IMR-90 (cell line): ENCODE results near the gene HYAL3. TPM values are rescaled to one million over a fixed set of nuclear protein-coding genes. Genes with fewer than 3 reads are reported as not detected.

ENCODE experiments used
- ATAC-seq: fragments of 200-7000 bp; cut with Tn5 transposase; 2 replicates; pipeline ENCODE4 v1.9.1; 2020; ENCODE audit warnings: low read depth, mild to moderate bottlenecking, moderate library complexity
- BruUV-seq: library from RNA; stranded (reverse); fragments of 400-500 nt; replicated peaks from 2 replicates; lab custom pipeline; 2021; lab: Mats Ljungman, UMichigan
- CTCF ChIA-PET: fragments of 300-600 bp; formaldehyde crosslinking; extraction: SDS; loops from one replicate; lab custom pipeline; 2021; ENCODE audit warnings: antibody characterized with exemption; lab: Yijun Ruan, JAX
- POLR2A ChIA-PET: fragments of 300-600 bp; sonication (Branson Sonifier 250); formaldehyde crosslinking; loops from one replicate; lab custom pipeline; 2022; ENCODE audit warnings: antibody characterized with exemption; ENCODE audit not compliant: unreplicated experiment; lab: Charles Lee
- DNase-seq: peaks from one replicate; pipeline ENCODE4 v3.0.0; 2013
- H2AFZ ChIP-seq: replicated peaks from 2 replicates; pipeline ENCODE3; 2013; ENCODE audit warnings: low read length, mild to moderate bottlenecking; ENCODE audit not compliant: poor library complexity
- H2AK5ac ChIP-seq: 2 replicates; pipeline ENCODE4 v1.6.1; 2013; ENCODE audit warnings: low read depth, low read length, inconsistent platforms
- H2AK9ac ChIP-seq: replicated peaks from 2 replicates; pipeline ENCODE3; 2013; ENCODE audit warnings: mild to moderate bottlenecking, low read depth, low read length, moderate library complexity; ENCODE audit not compliant: poor library complexity
- H2BK120ac ChIP-seq: 2 replicates; pipeline ENCODE4 v1.6.1; 2013; ENCODE audit warnings: low read depth, low read length, inconsistent platforms
- H2BK15ac ChIP-seq: 3 replicates; pipeline ENCODE4 v1.6.1; 2013; ENCODE audit warnings: low read depth, low read length, inconsistent platforms
- H2BK20ac ChIP-seq: 2 replicates; pipeline ENCODE4 v1.6.1; 2013; ENCODE audit warnings: low read depth, mild to moderate bottlenecking, inconsistent platforms, low read length, moderate library complexity
- H2BK5ac ChIP-seq: 2 replicates; pipeline ENCODE4 v1.6.1; 2013; ENCODE audit warnings: mild to moderate bottlenecking, low read depth, low read length, inconsistent platforms; ENCODE audit not compliant: poor library complexity, severe bottlenecking
- H3K14ac ChIP-seq: replicated peaks from 2 replicates; pipeline ENCODE4 v1.6.1; 2013; ENCODE audit warnings: low read depth, low read length, inconsistent platforms
- H3K18ac ChIP-seq: 2 replicates; pipeline ENCODE4 v1.6.1; 2013; ENCODE audit warnings: low read depth, low read length, control low read depth
- H3K23ac ChIP-seq: 2 replicates; pipeline ENCODE4 v1.6.1; 2013; ENCODE audit warnings: low read depth, low read length, inconsistent platforms
- H3K27ac ChIP-seq: 2 replicates; pipeline ENCODE4 v1.5.1; 2013; ENCODE audit warnings: mild to moderate bottlenecking, control low read depth, low read length; ENCODE audit not compliant: insufficient read depth
- H3K27me3 ChIP-seq: 2 replicates; pipeline ENCODE4 v1.6.1; 2013; ENCODE audit warnings: low read length; ENCODE audit not compliant: control insufficient read depth, insufficient read depth
- H3K36me3 ChIP-seq: 2 replicates; pipeline ENCODE4 v1.6.1; 2013; ENCODE audit warnings: low read length, mixed read lengths; ENCODE audit not compliant: control insufficient read depth, insufficient read depth
- H3K4ac ChIP-seq: 2 replicates; pipeline ENCODE4 v1.6.1; 2013; ENCODE audit warnings: low read depth, low read length, inconsistent platforms
- H3K4me1 ChIP-seq: 2 replicates; pipeline ENCODE4 v1.6.1; 2013; ENCODE audit warnings: low read length, mixed read lengths; ENCODE audit not compliant: control insufficient read depth, insufficient read depth
- H3K4me2 ChIP-seq: 2 replicates; pipeline ENCODE4 v1.6.1; 2013; ENCODE audit warnings: low read depth, mild to moderate bottlenecking, control low read depth, low read length, moderate library complexity
- H3K4me3 ChIP-seq: 2 replicates; pipeline ENCODE4 v1.5.1; 2013; ENCODE audit warnings: low read depth, mild to moderate bottlenecking, control low read depth, low read length, moderate library complexity; ENCODE audit not compliant: insufficient read depth
- H3K56ac ChIP-seq: 2 replicates; pipeline ENCODE4 v1.6.1; 2013; ENCODE audit warnings: low read length, inconsistent platforms; ENCODE audit not compliant: insufficient read depth; ENCODE audit errors: extremely low read depth
- H3K79me1 ChIP-seq, 2 experiments: 2 replicates each; pipeline ENCODE4 v1.6.1; 2013; ENCODE audit warnings: low read length in 2 of 2, inconsistent platforms in 1 of 2, low read depth in 1 of 2
- H3K9ac ChIP-seq: 2 replicates; pipeline ENCODE4 v1.6.1; 2013; ENCODE audit warnings: low read depth, low read length, control low read depth
- H3K9me1 ChIP-seq: 2 replicates; pipeline ENCODE4 v1.6.1; 2013; ENCODE audit warnings: low read length, inconsistent platforms; ENCODE audit not compliant: insufficient read depth
- H3K9me3 ChIP-seq: 2 replicates; pipeline ENCODE4 v1.6.1; 2013; ENCODE audit warnings: low read length; ENCODE audit not compliant: control insufficient read depth, insufficient read depth
- H4K20me1 ChIP-seq: 2 replicates; pipeline ENCODE4 v1.6.1; 2013; ENCODE audit warnings: low read length, inconsistent platforms; ENCODE audit not compliant: insufficient read depth
- H4K5ac ChIP-seq: 2 replicates; pipeline ENCODE4 v1.6.1; 2013; ENCODE audit warnings: mild to moderate bottlenecking, low read depth, low read length, control low read depth
- H4K8ac ChIP-seq, 2 experiments: 2 replicates each; pipeline ENCODE4 v1.6.1; 2013; ENCODE audit warnings: low read depth in 2 of 2, low read length in 2 of 2, control low read depth in 1 of 2, inconsistent platforms in 1 of 2
- H4K91ac ChIP-seq: 2 replicates; pipeline ENCODE4 v1.6.1; 2013; ENCODE audit warnings: low read depth, low read length, inconsistent platforms; ENCODE audit not compliant: insufficient read depth
- CEBPB ChIP-seq: IDR thresholded peaks from 2 replicates; pipeline ENCODE4 v1.6.1; 2012; ENCODE audit warnings: low read depth, low read length, improper control_type of control experiment
- CHD1 ChIP-seq: IDR thresholded peaks from 2 replicates; pipeline ENCODE4 v1.6.1; 2012; ENCODE audit warnings: low read depth, low read length, improper control_type of control experiment
- FOS ChIP-seq: fragments of 150-350 bp; IDR thresholded peaks from 2 replicates; pipeline ENCODE4 v1.6.1; 2016; ENCODE audit warnings: low read depth, low read length
- MAFK ChIP-seq: IDR thresholded peaks from 2 replicates; pipeline ENCODE4 v1.6.1; 2012; ENCODE audit warnings: low read depth, low read length, improper control_type of control experiment
- MAZ ChIP-seq: IDR thresholded peaks from 2 replicates; pipeline ENCODE4 v1.6.1; 2012; ENCODE audit warnings: low read depth, mild to moderate bottlenecking, low read length, improper control_type of control experiment, moderate library complexity, borderline replicate concordance
- MXI1 ChIP-seq: IDR thresholded peaks from 2 replicates; pipeline ENCODE4 v1.6.1; 2012; ENCODE audit warnings: low read depth, mild to moderate bottlenecking, low read length, moderate library complexity, borderline replicate concordance
- NFE2L2 ChIP-seq: fragments of 150-350 bp; IDR thresholded peaks from 2 replicates; pipeline ENCODE4 v1.6.1; 2016; ENCODE audit warnings: low read depth, mild to moderate bottlenecking, low read length
- RAD21 ChIP-seq: IDR thresholded peaks from 2 replicates; pipeline ENCODE4 v1.6.1; 2012; ENCODE audit warnings: low read length, improper control_type of control experiment
- RCOR1 ChIP-seq: IDR thresholded peaks from 2 replicates; pipeline ENCODE4 v1.6.1; 2012; ENCODE audit warnings: mild to moderate bottlenecking, low read length, improper control_type of control experiment; ENCODE audit not compliant: insufficient replicate concordance
- RFX5 ChIP-seq: IDR thresholded peaks from 2 replicates; pipeline ENCODE4 v1.8.0; 2012; ENCODE audit warnings: low read depth, mild to moderate bottlenecking, low read length, moderate library complexity
- WGBS, 2 experiments: methylation state at CpG; one replicate each; pipeline versions ENCODE4 v1.1.5 to v1.1.7; 2013; ENCODE audit warnings: missing lambda C conversion rate in 2 of 2; ENCODE audit not compliant: insufficient read length in 1 of 2; ENCODE audit errors: extremely low coverage in 2 of 2; 5-methylcytosine and 5-hydroxymethylcytosine counted together
- dilution Hi-C: fragments of 300-500 bp; cut with HindIII; formaldehyde crosslinking; loops from one replicate; pipeline ENCODE4 v1.14.3; 2018; ENCODE audit warnings: low sequenced_read_pairs; ENCODE audit not compliant: unreplicated experiment
- in situ Hi-C: fragments of 300-500 bp; cut with MboI; formaldehyde crosslinking; loops from 3 replicates; pipeline ENCODE4 v1.14.3; 2019; ENCODE audit warnings: low sequenced_read_pairs, inconsistent platforms, mixed read lengths
- intact Hi-C: fragments of 100-400 bp; cut with micrococcal nuclease; formaldehyde crosslinking; loops from 2 replicates; pipeline ENCODE4 v1.10.0; 2022
- polyA plus RNA-seq, 3 experiments: library from polyadenylated mRNA; depleted of rRNA; stranded (reverse); fragments of >200 nt; gene quantifications; 2 replicates each; pipeline ENCODE4 v1.2.3, GENCODE V29; 2012; ENCODE audit warnings: low replicate concordance in 1 of 3
- total RNA-seq: library from RNA; depleted of rRNA; stranded (reverse); fragments of >200 nt; gene quantifications from 2 replicates; pipeline ENCODE4 v1.2.3, GENCODE V29; 2012
- TF ChIP-seq, protein P1 (sequence below): fragments of 150-350 bp; IDR thresholded peaks from 2 replicates; pipeline ENCODE4 v1.6.1; 2017; ENCODE audit warnings: mild to moderate bottlenecking, antibody characterized with exemption, low read length, low read depth
- TF ChIP-seq, protein P2 (sequence below): fragments of 150-350 bp; IDR thresholded peaks from 2 replicates; pipeline ENCODE4 v1.6.1; 2016; ENCODE audit warnings: low read depth, mild to moderate bottlenecking, low read length, moderate library complexity, borderline replicate concordance
- TF ChIP-seq, protein P3 (sequence below): conservative IDR thresholded peaks from 2 replicates; pipeline ENCODE4 v1.5.1; 2012; ENCODE audit warnings: mild to moderate bottlenecking, low read depth, low read length, improper control_type of control experiment

Gene HYAL3
- total and polyA plus RNA-seq, 2 of the 4 experiments (the other 2 are of a cell fraction): 2.7 to 5.7 TPM

DNA sequence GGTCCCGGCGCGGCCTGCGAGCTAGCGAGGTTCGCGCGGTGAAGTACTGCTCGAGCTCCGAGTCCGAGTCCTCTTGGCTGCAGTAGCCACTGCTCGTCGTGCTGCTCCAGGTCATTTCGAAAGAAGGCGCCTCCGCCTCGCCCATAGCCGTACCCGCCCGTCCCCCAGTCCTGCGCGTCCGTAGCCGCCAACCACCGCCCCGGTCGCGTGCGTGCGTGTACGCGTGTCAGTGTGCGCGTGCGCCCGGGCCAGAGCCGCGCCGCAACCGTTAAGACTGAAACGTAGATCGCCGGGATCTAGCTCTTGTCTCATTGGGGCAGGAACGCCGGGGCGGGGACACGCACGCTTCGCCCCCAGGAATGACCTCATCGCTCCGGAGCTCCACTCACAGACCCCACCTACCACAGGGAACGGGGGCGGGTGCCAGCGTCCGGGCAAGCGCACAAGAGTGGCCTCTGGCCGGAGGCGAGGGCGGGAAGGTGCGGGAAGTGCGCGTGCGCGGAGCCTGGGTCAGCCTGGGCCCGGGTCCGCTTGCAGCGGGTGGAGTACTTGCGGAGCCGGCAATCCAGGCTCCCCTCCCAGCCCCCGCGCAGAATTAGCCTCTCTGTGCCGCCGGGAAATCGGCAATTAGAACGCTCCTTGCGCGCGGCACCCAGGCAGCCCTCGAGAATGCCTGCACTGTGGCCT lies 38.1 kb upstream of the HYAL3 start:
- Histone ChIP-seq H3K9me1 (peaks cover 26% of the 10 kb centered on the region), H3K4me2 (peak overlapping the region; percentile 62), H2BK120ac (peak overlapping the region; percentile 60; the same call in 1 of the 2 replicates), H3K9me3 (no peaks in the 10 kb centered on the region), H3K14ac (peak overlapping the region; percentile 96), H3K56ac (peak overlapping the region; percentile 94; the same call in 1 of the 2 replicates), H2BK20ac (no peak overlapping the region), H3K4ac (peak overlapping the region; percentile 91), H4K20me1 (peaks cover 39% of the 10 kb centered on the region), H2AFZ (peak overlapping the region; percentile 94), H3K4me3 (peak overlapping the region; percentile 73), H3K18ac (peak overlapping the region; percentile 6; the same call in 1 of the 2 replicates), H4K91ac (peak overlapping the region; percentile 96), H3K9ac (peak overlapping the region; percentile 91), H2BK15ac (no peak overlapping the region), H4K5ac (peak overlapping the region; percentile 59), H4K8ac (peak overlapping the region; percentile 96 to 99), H3K27me3 (no peaks in the 10 kb centered on the region), H3K27ac (peak overlapping the region; percentile 84), H2AK9ac (peak overlapping the region; percentile 99), H3K4me1 (peaks cover 32% of the 10 kb centered on the region), H3K79me1 (peaks cover 15 to 60% of the 10 kb centered on the region in 2 experiments; a peak in 3 of 4 replicates), H2BK5ac (peak overlapping the region; percentile 81), H3K36me3 (peaks cover 3% of the 10 kb centered on the region), H3K23ac (peak overlapping the region; percentile 84; the same call in 1 of the 2 replicates), H2AK5ac (peak overlapping the region; percentile 96)
- intact Hi-C loops: no loop called here
- dilution Hi-C loops: no loop called here
- no TSS peak for BruUV-seq
- DNase-seq (peak; percentile 99), ATAC-seq (peak; percentile 88)
- WGBS, 2 experiments: 1% methylated on average over 61 of the region's 79 CpGs; no CpG with 5 or more reads in 1 of the 2 experiments
- in situ Hi-C loops: loop anchor here (25.0 kb wide), 3 partner anchors 1050 to 1825 kb away; partner anchors contain the start of genes ABHD14B, GPR62, MANF and PCBP4
- CTCF ChIA-PET: interaction anchor here (0.8 to 1.2 kb wide), 2 partner anchors 9 to 13 kb away, joined by 4 read pairs; partner anchors contain the start of gene TUSC2
- POLR2A ChIA-PET: interaction anchor here (0.7 to 1.4 kb wide), 4 partner anchors 9 to 45 kb away, joined by 3 to 6 read pairs (median 4); partner anchors contain the start of genes IFRD2 and TUSC2
- TF ChIP-seq MAZ (peak; percentile 83; the same call in 1 of the 2 replicates), FOS (peak; percentile 16; the same call in 1 of the 2 replicates), RCOR1 (no peak), CEBPB (peak; percentile 32), CHD1 (no peak), MXI1 (peak; percentile 92), RAD21 (no peak), RFX5 (no peak), NFE2L2 (no peak), MAFK (no peak)
- TF ChIP-seq, protein P1, sequence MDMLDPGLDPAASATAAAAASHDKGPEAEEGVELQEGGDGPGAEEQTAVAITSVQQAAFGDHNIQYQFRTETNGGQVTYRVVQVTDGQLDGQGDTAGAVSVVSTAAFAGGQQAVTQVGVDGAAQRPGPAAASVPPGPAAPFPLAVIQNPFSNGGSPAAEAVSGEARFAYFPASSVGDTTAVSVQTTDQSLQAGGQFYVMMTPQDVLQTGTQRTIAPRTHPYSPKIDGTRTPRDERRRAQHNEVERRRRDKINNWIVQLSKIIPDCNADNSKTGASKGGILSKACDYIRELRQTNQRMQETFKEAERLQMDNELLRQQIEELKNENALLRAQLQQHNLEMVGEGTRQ: no peak
- TF ChIP-seq, protein P2, sequence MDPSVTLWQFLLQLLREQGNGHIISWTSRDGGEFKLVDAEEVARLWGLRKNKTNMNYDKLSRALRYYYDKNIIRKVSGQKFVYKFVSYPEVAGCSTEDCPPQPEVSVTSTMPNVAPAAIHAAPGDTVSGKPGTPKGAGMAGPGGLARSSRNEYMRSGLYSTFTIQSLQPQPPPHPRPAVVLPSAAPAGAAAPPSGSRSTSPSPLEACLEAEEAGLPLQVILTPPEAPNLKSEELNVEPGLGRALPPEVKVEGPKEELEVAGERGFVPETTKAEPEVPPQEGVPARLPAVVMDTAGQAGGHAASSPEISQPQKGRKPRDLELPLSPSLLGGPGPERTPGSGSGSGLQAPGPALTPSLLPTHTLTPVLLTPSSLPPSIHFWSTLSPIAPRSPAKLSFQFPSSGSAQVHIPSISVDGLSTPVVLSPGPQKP: no peak
- TF ChIP-seq, protein P3, sequence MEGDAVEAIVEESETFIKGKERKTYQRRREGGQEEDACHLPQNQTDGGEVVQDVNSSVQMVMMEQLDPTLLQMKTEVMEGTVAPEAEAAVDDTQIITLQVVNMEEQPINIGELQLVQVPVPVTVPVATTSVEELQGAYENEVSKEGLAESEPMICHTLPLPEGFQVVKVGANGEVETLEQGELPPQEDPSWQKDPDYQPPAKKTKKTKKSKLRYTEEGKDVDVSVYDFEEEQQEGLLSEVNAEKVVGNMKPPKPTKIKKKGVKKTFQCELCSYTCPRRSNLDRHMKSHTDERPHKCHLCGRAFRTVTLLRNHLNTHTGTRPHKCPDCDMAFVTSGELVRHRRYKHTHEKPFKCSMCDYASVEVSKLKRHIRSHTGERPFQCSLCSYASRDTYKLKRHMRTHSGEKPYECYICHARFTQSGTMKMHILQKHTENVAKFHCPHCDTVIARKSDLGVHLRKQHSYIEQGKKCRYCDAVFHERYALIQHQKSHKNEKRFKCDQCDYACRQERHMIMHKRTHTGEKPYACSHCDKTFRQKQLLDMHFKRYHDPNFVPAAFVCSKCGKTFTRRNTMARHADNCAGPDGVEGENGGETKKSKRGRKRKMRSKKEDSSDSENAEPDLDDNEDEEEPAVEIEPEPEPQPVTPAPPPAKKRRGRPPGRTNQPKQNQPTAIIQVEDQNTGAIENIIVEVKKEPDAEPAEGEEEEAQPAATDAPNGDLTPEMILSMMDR: no peak
